ENCODE measurements around the gene AMZ1.

Gene AMZ1

DNA sequence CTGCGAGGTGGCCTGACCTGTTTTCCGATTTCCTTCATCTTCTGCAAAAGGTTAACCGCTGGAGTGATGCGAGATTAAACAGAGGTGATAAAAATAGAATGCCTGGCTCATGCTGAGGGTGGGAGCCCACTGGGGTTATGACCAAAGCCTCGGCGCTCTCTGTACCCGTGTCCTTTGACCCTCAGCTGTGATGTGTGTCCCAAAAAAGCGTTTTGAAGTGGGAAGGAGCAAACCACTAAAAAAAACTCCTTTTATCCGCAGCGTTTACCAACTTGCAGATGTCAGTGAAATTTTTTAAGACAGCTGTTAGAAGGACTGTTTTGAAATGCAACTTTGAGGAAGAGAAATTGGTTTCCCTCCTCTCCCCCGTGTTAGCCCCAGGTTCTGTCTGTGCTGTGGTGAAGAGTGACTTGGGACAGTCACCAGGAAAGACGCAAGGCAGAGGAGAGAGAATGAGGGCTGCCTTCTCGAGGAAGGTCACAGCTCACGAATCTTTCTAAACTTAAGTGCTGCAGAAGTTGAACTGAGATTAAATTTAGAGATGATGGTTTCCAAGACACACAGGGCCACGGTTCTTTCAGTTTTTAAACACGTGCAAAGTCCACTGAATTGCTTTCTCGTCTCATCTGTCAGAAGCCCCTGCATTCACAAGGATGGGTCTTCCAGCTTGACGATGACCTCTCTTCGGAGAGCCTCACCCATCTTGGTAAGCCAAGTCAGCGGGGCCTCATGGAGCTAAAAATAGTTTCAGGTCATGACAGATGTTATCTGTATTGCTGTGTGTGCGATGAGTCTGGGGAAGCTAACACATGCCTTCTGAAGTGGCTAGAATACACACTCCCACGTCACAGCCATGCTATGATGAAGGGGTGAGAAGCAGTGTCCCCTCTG, 27.6 kb downstream of the AMZ1 start:
- H3K9ac ChIP-seq (ENCODE audit: low read depth, low read length): no peak overlapping the region
- ATAC-seq (ENCODE audit: insufficient read depth, low read depth) (peak; percentile 34), DNase-seq (peak; percentile 59)
- H3K79me2 ChIP-seq (ENCODE audit: insufficient read depth, low read length): no peaks in the 10 kb centered on the region
- H3K27ac ChIP-seq (ENCODE audit: low read length): peak overlapping the region; percentile 20
- H3K36me3 ChIP-seq (ENCODE audit: insufficient read depth, low read length): peaks cover 8% of the 10 kb centered on the region
- H3K4me1 ChIP-seq (ENCODE audit: insufficient read depth, low read length): peaks cover 51% of the 10 kb centered on the region
- TF ChIP-seq CTCF (IDR thresholded peaks at IDR 0.05; ENCODE audit: borderline replicate concordance, extremely low read depth, low read length, poor library complexity, severe bottlenecking) (no peak), EZH2 (IDR thresholded peaks at IDR 0.05; ENCODE audit: borderline replicate concordance, low read depth, low read length, severe bottlenecking) (no peak)
- peaks cover 5% of the 10 kb centered on the region for H4K20me1 ChIP-seq (ENCODE audit: insufficient read depth, low read length)
- H3K9me3 ChIP-seq (ENCODE audit: insufficient read depth, low read length, severe bottlenecking): no peaks in the 10 kb centered on the region
- no peak overlapping the region for H3K4me2 ChIP-seq (ENCODE audit: insufficient read depth, low read length)
- no peak overlapping the region for H3K4me3 ChIP-seq (ENCODE audit: low read depth in 1 of 2, low read length in 2 of 2)
- no peak overlapping the region for H2AFZ ChIP-seq (ENCODE audit: low read depth, low read length)
- H3K27me3 ChIP-seq (ENCODE audit: insufficient read depth, low read length, poor library complexity): no peaks in the 10 kb centered on the region

DNA sequence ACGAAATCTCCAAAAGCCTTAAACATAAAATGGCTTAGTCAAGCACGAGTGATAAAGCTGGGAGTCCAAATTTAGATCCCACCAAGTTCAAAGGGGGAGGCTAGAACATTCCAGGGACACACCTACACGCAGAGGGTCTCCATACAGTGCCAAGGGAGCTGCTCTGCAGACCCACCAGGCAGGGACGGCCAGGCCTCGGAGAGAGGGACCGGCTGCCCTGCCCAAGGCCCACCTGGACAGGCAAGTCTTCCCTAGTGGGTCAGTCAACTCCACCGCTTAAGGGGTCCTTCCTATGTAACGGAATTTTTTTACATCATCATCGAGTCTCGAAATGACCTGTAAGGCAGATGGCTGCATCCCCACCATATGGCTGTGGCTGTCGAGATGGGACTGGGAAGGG, 28.5 kb downstream of the AMZ1 start:
- H4K20me1 ChIP-seq (ENCODE audit: insufficient read depth, low read length): no peaks in the 10 kb centered on the region; the same call in none of the 2 replicates
- no peaks in the 10 kb centered on the region for H3K9me3 ChIP-seq (ENCODE audit: insufficient read depth, low read length, severe bottlenecking)
- no peaks in the 10 kb centered on the region for H3K79me2 ChIP-seq (ENCODE audit: insufficient read depth, low read length)
- H3K27ac ChIP-seq (ENCODE audit: low read length): 0 out of 2 replicates have a peak overlapping the region, but pooled peaks have one; percentile 34
- H2AFZ ChIP-seq (ENCODE audit: low read depth, low read length): no peak overlapping the region
- no peak overlapping the region for H3K9ac ChIP-seq (ENCODE audit: low read depth, low read length)
- no peak for DNase-seq
- H3K4me1 ChIP-seq (ENCODE audit: insufficient read depth, low read length): peaks cover 42% of the 10 kb centered on the region
- H3K4me3 ChIP-seq (ENCODE audit: low read depth in 1 of 2, low read length in 2 of 2): no peak overlapping the region
- no peaks in the 10 kb centered on the region for H3K27me3 ChIP-seq (ENCODE audit: insufficient read depth, low read length, poor library complexity)
- no peak for ATAC-seq (ENCODE audit: insufficient read depth, low read depth)
- H3K36me3 ChIP-seq (ENCODE audit: insufficient read depth, low read length): peaks cover 8% of the 10 kb centered on the region
- H3K4me2 ChIP-seq (ENCODE audit: insufficient read depth, low read length): no peak overlapping the region
- TF ChIP-seq CTCF (IDR thresholded peaks at IDR 0.05; ENCODE audit: borderline replicate concordance, extremely low read depth, low read length, poor library complexity, severe bottlenecking) (no peak), EZH2 (IDR thresholded peaks at IDR 0.05; ENCODE audit: borderline replicate concordance, low read depth, low read length, severe bottlenecking) (no peak)

DNA sequence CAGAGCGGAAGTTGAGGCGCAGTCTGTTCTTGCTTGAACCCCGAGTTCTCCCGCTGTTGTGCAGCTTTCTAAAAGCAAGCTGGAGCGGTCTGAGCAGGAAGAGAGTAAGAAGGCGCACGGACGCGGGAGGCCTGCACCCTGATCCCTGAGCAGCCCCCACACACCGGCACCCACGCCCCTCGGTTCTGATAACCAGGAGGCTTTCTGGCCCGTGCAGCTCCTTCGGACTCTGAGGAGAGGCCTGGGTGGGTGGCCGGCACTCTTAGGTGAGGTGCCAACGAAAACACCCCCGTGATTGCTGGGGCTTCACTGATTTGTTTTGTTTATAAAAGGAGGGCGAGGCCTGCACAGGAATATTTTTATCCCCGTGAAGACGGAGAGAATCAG, 28.9 kb downstream of the AMZ1 start:
- H3K79me2 ChIP-seq (ENCODE audit: insufficient read depth, low read length): no peaks in the 10 kb centered on the region
- H3K36me3 ChIP-seq (ENCODE audit: insufficient read depth, low read length): peaks cover 9% of the 10 kb centered on the region
- no peak overlapping the region for H3K9ac ChIP-seq (ENCODE audit: low read depth, low read length)
- H3K4me2 ChIP-seq (ENCODE audit: insufficient read depth, low read length): no peak overlapping the region
- H3K27me3 ChIP-seq (ENCODE audit: insufficient read depth, low read length, poor library complexity): no peaks in the 10 kb centered on the region
- no peak for TF ChIP-seq EZH2 (IDR thresholded peaks at IDR 0.05; ENCODE audit: borderline replicate concordance, low read depth, low read length, severe bottlenecking)
- TF ChIP-seq CTCF (IDR thresholded peaks at IDR 0.05; ENCODE audit: borderline replicate concordance, extremely low read depth, low read length, poor library complexity, severe bottlenecking): no peak
- DNase-seq: no peak
- no peak for ATAC-seq (ENCODE audit: insufficient read depth, low read depth)
- H3K27ac ChIP-seq (ENCODE audit: low read length): no peak overlapping the region
- peaks cover 38% of the 10 kb centered on the region for H3K4me1 ChIP-seq (ENCODE audit: insufficient read depth, low read length)
- H3K9me3 ChIP-seq (ENCODE audit: insufficient read depth, low read length, severe bottlenecking): no peaks in the 10 kb centered on the region
- H4K20me1 ChIP-seq (ENCODE audit: insufficient read depth, low read length): no peaks in the 10 kb centered on the region; the same call in none of the 2 replicates
- no peak overlapping the region for H2AFZ ChIP-seq (ENCODE audit: low read depth, low read length)
- no peak overlapping the region for H3K4me3 ChIP-seq (ENCODE audit: low read depth in 1 of 2, low read length in 2 of 2)
